OCI-LY3 (cell line): ENCODE data around the gene IRF2BP2.

ENCODE experiments used
- H2AFZ ChIP-seq: fragments of 200-600, 300-600 bp; shearing (Covaris generic); 2 replicates; pipeline ENCODE4 v1.6.0; 2014; ENCODE audit warnings: antibody characterized with exemption, low read depth, low read length
- H3K27ac ChIP-seq: fragments of 200-600, 300-600 bp; sonication (generic); 2 replicates; pipeline ENCODE4 v1.5.1; 2014; ENCODE audit warnings: mild to moderate bottlenecking, low read length, moderate library complexity, mixed read lengths
- H3K27me3 ChIP-seq: fragments of 200-600, 300-600 bp; sonication (generic); 2 replicates; pipeline ENCODE4 v1.6.1; 2014; ENCODE audit warnings: low read depth, low read length, mixed read lengths
- H3K36me3 ChIP-seq: fragments of 200-600, 300-600 bp; sonication (generic); replicated peaks from 2 replicates; pipeline ENCODE3; 2014; ENCODE audit warnings: low read depth, low read length, mixed read lengths
- H3K4me1 ChIP-seq: fragments of 300-600, 200-600 bp; sonication (generic); 2 replicates; pipeline ENCODE4 v1.6.1; 2014; ENCODE audit warnings: low read length, mixed read lengths
- H3K4me2 ChIP-seq: fragments of 200-600, 300-600 bp; sonication (generic); 2 replicates; pipeline ENCODE4 v1.6.1; 2014; ENCODE audit warnings: low read length, mixed read lengths
- H3K4me3 ChIP-seq: fragments of 300-600, 200-600 bp; sonication (generic); 2 replicates; pipeline ENCODE4 v1.5.1; 2014; ENCODE audit warnings: antibody characterized with exemption, mild to moderate bottlenecking, low read length, moderate library complexity
- H3K79me2 ChIP-seq: fragments of 300-600, 200-600 bp; shearing (Covaris generic); 2 replicates; pipeline ENCODE4 v1.6.1; 2014; ENCODE audit warnings: mild to moderate bottlenecking, low read length, mixed read lengths
- H3K9ac ChIP-seq: fragments of 300-600, 200-600 bp; shearing (Covaris generic); 2 replicates; pipeline ENCODE4 v1.6.0; 2014; ENCODE audit warnings: mild to moderate bottlenecking, low read length, moderate library complexity
- H3K9me3 ChIP-seq: fragments of 200-600, 300-600 bp; shearing (Covaris generic); 2 replicates; pipeline ENCODE4 v1.6.1; 2014; ENCODE audit warnings: low read length, mixed read lengths; ENCODE audit not compliant: insufficient read depth
- H4K20me1 ChIP-seq: fragments of 200-600, 300-600 bp; sonication (generic); 2 replicates; pipeline ENCODE4 v1.6.1; 2016; ENCODE audit warnings: low read length, mixed read lengths; ENCODE audit not compliant: insufficient read depth
- CTCF ChIP-seq: fragments of 200-600, 300-600 bp; sonication (generic); IDR thresholded peaks from 2 replicates; pipeline ENCODE4 v1.5.1; 2014; ENCODE audit warnings: antibody characterized with exemption, low read length, low read depth
- EZH2phosphoT487 ChIP-seq: fragments of 200-600 bp; shearing (Covaris generic); IDR thresholded peaks from 2 replicates; pipeline ENCODE4 v1.6.1; 2018; ENCODE audit warnings: antibody characterized with exemption, mixed run types, low read depth

IRF2BP2 gene

GRCh38 chr1:234571702-234572101 lies 38.3 kb downstream of the IRF2BP2 start:
- Histone ChIP-seq H4K20me1 (no peaks in the 10 kb centered on the region), H3K9ac (no peak overlapping the region), H3K4me2 (no peak overlapping the region), H3K9me3 (no peaks in the 10 kb centered on the region), H3K36me3 (no peaks in the 10 kb centered on the region), H3K4me1 (peaks cover 4% of the 10 kb centered on the region; the same call in 1 of the 2 replicates), H3K27ac (no peak overlapping the region), H3K27me3 (peaks cover 3% of the 10 kb centered on the region; the same call in 1 of the 2 replicates), H2AFZ (no peak overlapping the region), H3K79me2 (no peaks in the 10 kb centered on the region), H3K4me3 (no peak overlapping the region)
- TF ChIP-seq CTCF, result no peak
- TF ChIP-seq EZH2phosphoT487, result no peak

- no peak for TF ChIP-seq EZH2phosphoT487
- no peak for TF ChIP-seq CTCF
- Histone ChIP-seq H3K27me3 (peaks cover 4% of the 10 kb centered on the region; the same call in 1 of the 2 replicates), H4K20me1 (no peaks in the 10 kb centered on the region), H3K79me2 (no peaks in the 10 kb centered on the region), H3K9me3 (no peaks in the 10 kb centered on the region), H2AFZ (no peak overlapping the region), H3K4me1 (no peaks in the 10 kb centered on the region), H3K27ac (no peak overlapping the region), H3K4me2 (no peak overlapping the region), H3K4me3 (no peak overlapping the region), H3K9ac (no peak overlapping the region), H3K36me3 (no peaks in the 10 kb centered on the region)
Measured at GRCh38 chr1:234570329-234571120, 39.5 kb downstream of the IRF2BP2 start.

- H2AFZ ChIP-seq, result no peak overlapping the region
- H3K36me3 ChIP-seq, result no peaks in the 10 kb centered on the region
- H3K9me3 ChIP-seq, result no peaks in the 10 kb centered on the region
- no peak overlapping the region for H3K4me3 ChIP-seq
- H3K27ac ChIP-seq, result no peak overlapping the region
- H3K27me3 ChIP-seq, result peaks cover 14% of the 10 kb centered on the region
- H4K20me1 ChIP-seq, result no peaks in the 10 kb centered on the region
- no peaks in the 10 kb centered on the region for H3K79me2 ChIP-seq
- no peak overlapping the region for H3K9ac ChIP-seq
- no peak overlapping the region for H3K4me2 ChIP-seq
- H3K4me1 ChIP-seq, result no peaks in the 10 kb centered on the region
- no peak for TF ChIP-seq EZH2phosphoT487
- TF ChIP-seq CTCF, result no peak
Measured at GRCh38 chr1:234568345-234568744, 41.6 kb downstream of the IRF2BP2 start.

- no peaks in the 10 kb centered on the region for H3K9me3 ChIP-seq
- H3K36me3 ChIP-seq, result no peaks in the 10 kb centered on the region
- no peaks in the 10 kb centered on the region for H4K20me1 ChIP-seq
- no peak for TF ChIP-seq EZH2phosphoT487
- TF ChIP-seq CTCF, result no peak
- H3K79me2 ChIP-seq, result no peaks in the 10 kb centered on the region
- H3K9ac ChIP-seq, result no peak overlapping the region
- H3K4me3 ChIP-seq, result no peak overlapping the region
- H3K4me2 ChIP-seq, result no peak overlapping the region
- H3K27ac ChIP-seq, result no peak overlapping the region
- H2AFZ ChIP-seq, result no peak overlapping the region
- H3K4me1 ChIP-seq, result no peaks in the 10 kb centered on the region
- peaks cover 14% of the 10 kb centered on the region for H3K27me3 ChIP-seq
Measured at GRCh38 chr1:234565132-234565531, 44.8 kb downstream of the IRF2BP2 start.
